ENCODE data around the gene OSCP1.

The OSCP1 gene

GRCh38 chr1:36400825-36401601 is 49.2 kb downstream of the OSCP1 start:
- DNase-seq, result peak; percentile 48

- no peak for DNase-seq
These were observed 49.8 kb downstream of the OSCP1 start for GRCh38 chr1:36400514-36400824.

- DNase-seq, result no peak
These were observed 51.8 kb downstream of the OSCP1 start for GRCh38 chr1:36398370-36398977.

- peak; percentile 92 for DNase-seq
These were observed 52.6 kb downstream of the OSCP1 start, which contains the start of gene LSM10 for GRCh38 chr1:36397378-36398230. Gene LSM10, minus strand, starts transcription at chr1:36397908. Its CDS starts 3,779 bp downstream, at chr1:36394129.

GRCh38 chr1:36397083-36397377 is 53.2 kb downstream of the OSCP1 start:
- peak; percentile 31 for DNase-seq

GRCh38 chr1:36396359-36396758 is 53.9 kb downstream of the OSCP1 start:
- no peak for DNase-seq

GRCh38 chr1:36393686-36394085 is 56.6 kb downstream of the OSCP1 start:
- no peak for DNase-seq

- DNase-seq, result no peak
These were observed 57.4 kb downstream of the OSCP1 start for GRCh38 chr1:36392836-36393235.

GRCh38 chr1:36391271-36391670 is 59.0 kb downstream of the OSCP1 start:
- no peak for DNase-seq

GRCh38 chr1:36390411-36390810 is 59.8 kb downstream of the OSCP1 start:
- no peak for DNase-seq

GRCh38 chr1:36389999-36390398 is 60.3 kb downstream of the OSCP1 start:
- no peak for DNase-seq

- DNase-seq, result no peak
These were observed 61.0 kb downstream of the OSCP1 start for GRCh38 chr1:36389261-36389660.

- DNase-seq, result no peak
These were observed 62.9 kb downstream of the OSCP1 start for GRCh38 chr1:36387141-36387949.

GRCh38 chr1:36386265-36387140 is 63.7 kb downstream of the OSCP1 start:
- peak; percentile 87 for DNase-seq

- DNase-seq, result peak; percentile 99
These were observed 64.6 kb downstream of the OSCP1 start, which contains the start of gene STK40 for GRCh38 chr1:36385410-36386264. Gene STK40, minus strand, starts transcription at chr1:36385924. Its CDS starts 24,592 bp downstream, at chr1:36361332.

- peak; percentile 56 for DNase-seq
These were observed 65.5 kb downstream of the OSCP1 start for GRCh38 chr1:36384542-36385409.

- no peak for DNase-seq
These were observed 67.0 kb downstream of the OSCP1 start for GRCh38 chr1:36383240-36383639.

GRCh38 chr1:36382669-36383068 is 67.6 kb downstream of the OSCP1 start:
- no peak for DNase-seq

GRCh38 chr1:36382231-36382630 is 68.0 kb downstream of the OSCP1 start:
- DNase-seq, result no peak

GRCh38 chr1:36381405-36381804 is 68.8 kb downstream of the OSCP1 start:
- no peak for DNase-seq
